GM12892 (cell line): ENCODE data around the gene CDKN2B-AS1.

Experiments
- POLR2A ChIP-seq: IDR thresholded peaks from 2 replicates; pipeline ENCODE4 v1.6.1; 2011; ENCODE audit warnings: low read depth, low read length, control low read depth
- POLR2AphosphoS5 ChIP-seq: IDR thresholded peaks from 2 replicates; pipeline ENCODE4 v1.6.1; 2011; ENCODE audit warnings: low read depth, low read length, control low read depth

GRCh38 chr9:22068369-22068768 lies 73.8 kb downstream of the CDKN2B-AS1 start:
- TF ChIP-seq POLR2A (no peak), POLR2AphosphoS5 (no peak)
